GM10248 (cell line): ENCODE data around the gene CTIF.

Source experiments
- CTCF ChIA-PET: fragments of 300-600 bp; sonication (Branson Sonifier 250); formaldehyde crosslinking; extraction: SDS; loops from one replicate; lab custom pipeline; 2021; ENCODE audit warnings: antibody characterized with exemption; lab: Yijun Ruan, JAX
- POLR2A ChIA-PET: fragments of 350-650 bp; sonication (Branson Sonifier 250); formaldehyde crosslinking; extraction: SDS; loops from one replicate; lab custom pipeline; 2020; ENCODE audit warnings: antibody characterized with exemption; lab: Yijun Ruan, JAX
- DNase-seq: peaks from one replicate; pipeline ENCODE4 v3.0.0; 2012; ENCODE audit errors: extremely low spot score
- TF ChIP-seq, protein P1 (sequence below): IDR thresholded peaks from 2 replicates; pipeline ENCODE4 v1.5.1; 2012; ENCODE audit warnings: mild to moderate bottlenecking, low read depth; ENCODE audit errors: extremely low read depth, missing control alignments, control extremely low read depth

The CTIF gene

DNA sequence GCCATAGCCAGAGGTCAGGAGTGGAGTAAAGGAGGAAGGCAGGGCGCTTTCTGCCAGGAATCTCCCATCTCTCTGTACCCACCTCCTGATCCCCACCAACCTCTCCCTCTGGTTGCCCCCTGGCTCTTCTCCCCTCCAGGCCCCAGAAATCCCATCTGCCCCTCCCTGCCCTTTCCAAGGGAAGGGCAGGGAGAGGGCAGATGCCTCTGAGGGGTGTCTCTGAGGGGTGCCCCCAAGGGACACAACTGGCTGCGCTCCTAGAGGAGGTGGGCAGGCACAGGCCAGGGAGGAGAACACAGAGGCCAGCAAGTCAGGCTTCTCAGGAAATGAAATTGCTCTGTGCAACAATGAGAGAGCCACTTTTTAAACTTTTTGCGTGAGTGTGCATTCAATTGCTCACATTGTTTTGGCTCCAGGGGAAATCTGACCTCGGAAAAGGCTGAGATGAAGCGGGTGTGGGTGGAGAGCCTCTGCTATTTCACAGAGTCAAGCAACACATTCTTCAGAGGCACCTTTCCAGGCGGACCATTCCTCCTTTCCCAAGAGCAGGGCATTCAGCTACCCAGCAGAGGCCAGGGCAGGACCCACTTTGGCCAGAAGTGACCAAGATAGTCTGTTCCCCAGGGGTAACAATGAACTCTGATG is 286.4 kb downstream of the CTIF start:
- TF ChIP-seq, protein P1, sequence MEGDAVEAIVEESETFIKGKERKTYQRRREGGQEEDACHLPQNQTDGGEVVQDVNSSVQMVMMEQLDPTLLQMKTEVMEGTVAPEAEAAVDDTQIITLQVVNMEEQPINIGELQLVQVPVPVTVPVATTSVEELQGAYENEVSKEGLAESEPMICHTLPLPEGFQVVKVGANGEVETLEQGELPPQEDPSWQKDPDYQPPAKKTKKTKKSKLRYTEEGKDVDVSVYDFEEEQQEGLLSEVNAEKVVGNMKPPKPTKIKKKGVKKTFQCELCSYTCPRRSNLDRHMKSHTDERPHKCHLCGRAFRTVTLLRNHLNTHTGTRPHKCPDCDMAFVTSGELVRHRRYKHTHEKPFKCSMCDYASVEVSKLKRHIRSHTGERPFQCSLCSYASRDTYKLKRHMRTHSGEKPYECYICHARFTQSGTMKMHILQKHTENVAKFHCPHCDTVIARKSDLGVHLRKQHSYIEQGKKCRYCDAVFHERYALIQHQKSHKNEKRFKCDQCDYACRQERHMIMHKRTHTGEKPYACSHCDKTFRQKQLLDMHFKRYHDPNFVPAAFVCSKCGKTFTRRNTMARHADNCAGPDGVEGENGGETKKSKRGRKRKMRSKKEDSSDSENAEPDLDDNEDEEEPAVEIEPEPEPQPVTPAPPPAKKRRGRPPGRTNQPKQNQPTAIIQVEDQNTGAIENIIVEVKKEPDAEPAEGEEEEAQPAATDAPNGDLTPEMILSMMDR, result no peak
- CTCF ChIA-PET, result no interaction called here
- no peak for DNase-seq
- POLR2A ChIA-PET, result no interaction called here

DNA sequence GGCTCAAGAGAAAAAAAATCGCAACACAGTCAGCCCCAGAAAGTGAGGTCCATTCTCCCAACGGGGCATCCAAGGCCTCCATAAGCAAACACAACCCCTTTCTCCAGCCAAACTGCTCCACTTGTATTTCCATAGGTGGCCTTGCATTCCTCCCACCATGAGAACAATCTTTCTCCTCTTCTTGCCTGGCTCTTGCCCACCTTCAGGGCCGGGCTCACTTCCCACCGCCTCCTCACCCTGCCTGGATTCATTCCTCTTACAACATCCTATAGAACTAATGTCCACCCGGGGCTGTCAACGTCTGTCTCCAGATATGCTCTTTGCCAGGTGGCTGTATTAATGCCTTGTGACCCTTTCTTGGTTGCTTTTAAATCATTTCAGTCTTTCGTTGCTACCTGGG is 287.4 kb downstream of the CTIF start:
- ChIA-PET POLR2A (no interaction called here), CTCF (interaction anchor here (1.2 kb wide), 1 partner anchor 19 kb away, joined by 3 read pairs; no protein-coding TSS in a partner anchor)
- no peak for DNase-seq
- TF ChIP-seq, protein P1, result no peak

DNA sequence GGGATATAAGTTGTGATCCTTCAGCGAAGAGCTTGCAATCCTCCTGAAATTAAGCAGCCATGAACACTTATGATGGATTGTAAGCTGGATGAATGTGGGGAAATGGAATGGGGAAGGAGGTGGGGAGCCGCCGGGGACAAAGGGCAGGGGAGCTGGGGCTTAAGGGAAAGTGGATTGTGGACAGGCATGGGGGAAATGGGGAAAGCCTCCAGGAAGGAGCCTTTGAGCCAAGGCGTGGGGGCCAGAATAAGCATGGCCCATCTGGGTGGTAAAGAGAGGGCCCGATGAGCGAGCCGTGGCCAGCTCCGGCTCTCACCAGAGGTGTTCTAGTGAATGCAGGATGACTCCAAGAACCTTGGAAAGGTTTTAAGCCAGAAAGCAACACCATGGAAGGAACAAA is 288.0 kb downstream of the CTIF start:
- DNase-seq, result no peak
- ChIA-PET POLR2A (no interaction called here), CTCF (interaction anchor here (1.2 to 8.3 kb wide), 3 partner anchors 6 to 50 kb away, joined by 3 to 46 read pairs (median 9); no protein-coding TSS in a partner anchor)
- TF ChIP-seq, protein P1, result no peak

DNA sequence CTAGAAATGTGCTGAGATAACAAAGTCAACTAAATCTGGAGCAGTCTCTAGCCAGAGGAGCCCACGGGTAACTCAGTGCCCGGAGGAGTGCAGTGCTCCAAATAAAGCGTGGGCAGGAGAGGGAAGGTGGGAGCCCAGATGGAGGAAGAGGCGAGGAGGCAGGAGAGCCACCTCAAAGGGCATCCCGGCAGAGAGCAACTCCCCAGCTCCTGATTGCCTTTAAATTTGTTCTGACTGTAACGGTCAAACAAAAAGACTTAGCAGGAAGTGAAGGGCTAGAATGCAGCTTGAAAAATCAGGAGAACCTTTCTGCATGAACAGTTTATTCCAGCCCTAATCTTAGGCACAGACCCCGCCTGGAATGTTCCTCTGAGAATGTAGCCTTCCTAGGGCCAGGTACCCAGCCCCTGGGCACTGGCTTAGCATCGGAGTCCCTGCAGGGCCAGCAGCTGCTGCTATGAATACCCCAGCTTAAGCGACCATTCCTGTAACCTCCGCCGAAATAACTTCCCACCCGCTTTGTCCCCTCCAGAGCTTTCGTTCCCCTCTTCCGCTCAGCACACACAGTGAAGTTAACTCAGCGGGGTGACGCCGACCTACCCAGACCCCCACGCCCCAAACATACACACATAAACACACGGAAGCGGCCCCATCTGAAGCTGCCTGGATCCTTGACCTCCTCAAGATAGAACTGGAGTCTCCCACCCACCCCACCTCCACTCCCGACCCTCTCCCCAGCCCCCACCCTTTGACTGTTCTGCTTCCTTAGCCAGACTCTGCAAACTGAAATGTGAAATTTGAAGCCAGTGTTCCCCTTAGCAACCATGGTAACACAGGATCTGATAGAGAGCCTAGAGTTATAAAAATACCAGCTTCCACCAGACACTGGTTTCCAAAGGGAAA is 288.7 kb downstream of the CTIF start:
- TF ChIP-seq, protein P1, result no peak
- DNase-seq, result no peak
- ChIA-PET POLR2A (no interaction called here), CTCF (interaction anchor here (1.2 to 8.3 kb wide), 4 partner anchors 7 to 50 kb away, joined by 3 to 46 read pairs (median 6); no protein-coding TSS in a partner anchor)

DNA sequence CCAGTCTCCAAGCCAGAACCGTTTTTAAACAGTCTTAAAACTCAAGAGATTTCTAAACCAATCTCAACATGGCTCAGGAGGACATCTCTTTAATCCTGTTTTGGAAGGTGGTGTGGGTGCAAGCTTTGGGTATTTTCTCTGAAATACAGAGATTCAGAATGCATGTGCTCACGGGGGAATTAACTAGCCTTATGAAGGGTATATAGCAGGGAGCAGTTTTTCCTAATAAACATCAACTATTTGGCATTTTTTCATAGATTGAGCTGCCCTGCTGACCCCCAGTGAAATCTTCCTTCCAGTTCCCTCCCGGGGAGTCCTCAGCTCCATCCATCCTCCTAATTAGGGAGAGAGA is 289.3 kb downstream of the CTIF start:
- ChIA-PET CTCF (interaction anchor here (1.2 to 8.3 kb wide), 3 partner anchors 8 to 51 kb away, joined by 3 to 46 read pairs (median 9); no protein-coding TSS in a partner anchor), POLR2A (no interaction called here)
- TF ChIP-seq, protein P1, result no peak
- DNase-seq, result no peak

DNA sequence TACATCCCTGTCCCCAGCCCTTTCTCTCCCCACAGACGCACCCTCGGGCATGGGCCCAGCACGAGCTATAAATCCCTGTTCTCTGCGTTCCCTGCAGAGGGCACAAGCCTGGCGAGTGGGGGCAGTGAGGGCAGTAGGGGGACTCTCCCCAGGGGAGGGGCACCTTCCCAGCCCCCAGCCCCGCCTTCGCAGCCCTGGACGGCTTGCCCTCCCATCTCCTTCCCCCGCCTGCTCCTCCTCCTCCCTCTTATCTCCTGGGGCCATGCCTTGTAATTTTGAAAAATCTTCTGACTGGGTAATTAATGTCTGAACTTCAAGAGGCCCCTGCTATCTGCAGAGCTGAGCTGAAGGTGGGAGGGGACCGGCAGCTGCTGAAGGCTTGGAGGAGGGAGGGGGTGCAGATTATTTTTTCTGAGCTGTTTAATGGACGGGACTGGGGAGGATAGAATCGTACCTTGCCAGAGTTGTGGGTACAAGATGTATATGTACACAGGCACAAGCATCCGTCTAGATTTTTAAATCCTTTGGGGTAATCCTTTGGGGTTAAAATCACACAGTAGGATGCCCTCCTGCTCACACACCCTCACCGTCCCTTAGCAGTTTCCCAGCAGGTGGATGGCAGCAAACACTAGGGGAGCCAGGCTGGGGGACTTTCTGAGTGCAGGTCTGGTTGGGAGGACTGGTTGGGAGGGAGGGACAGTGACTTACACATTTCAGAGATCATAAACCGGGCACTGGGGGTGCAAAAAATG is 290.0 kb downstream of the CTIF start:
- ChIA-PET POLR2A (no interaction called here), CTCF (interaction anchor here (1.0 to 8.3 kb wide), 5 partner anchors 9 to 52 kb away, joined by 3 to 46 read pairs (median 5); no protein-coding TSS in a partner anchor)
- TF ChIP-seq, protein P1, result no peak
- DNase-seq, result no peak
